NOMO-1 (cell line): ENCODE results near the gene SLC29A3.
"Not testable (repeated sequence)": the region's sequence is repeated elsewhere in the genome, so short reads cannot be mapped to it uniquely, and the experiment has no call there.

Experiments used
- DNase-seq, 2 experiments: peaks; one replicate each; lab custom pipeline; 2025; ENCODE audit not compliant: unreplicated experiment in 2 of 2; lab: John Stamatoyannopoulos, UW

SLC29A3 gene

DNA sequence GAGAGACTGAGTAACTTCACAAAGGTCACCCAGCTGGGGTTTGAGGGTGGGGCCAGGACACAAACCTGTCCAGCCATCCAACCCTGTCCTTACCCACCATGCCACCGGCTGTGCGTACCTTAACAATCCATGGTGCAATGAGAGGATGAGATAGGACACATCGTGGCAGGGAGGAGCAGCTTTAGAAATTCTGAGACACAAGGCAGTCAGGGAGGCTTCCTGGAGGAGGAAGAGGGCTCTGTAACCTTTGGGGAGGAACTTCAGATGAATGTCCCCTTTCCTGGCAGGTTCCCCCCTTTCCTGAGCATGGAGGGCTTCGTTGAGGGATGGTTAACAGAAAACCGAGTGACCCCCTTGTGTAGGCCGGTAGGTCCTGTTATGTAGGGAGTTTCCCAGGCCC is 35.6 kb upstream of the SLC29A3 start:
- no peak for DNase-seq

DNA sequence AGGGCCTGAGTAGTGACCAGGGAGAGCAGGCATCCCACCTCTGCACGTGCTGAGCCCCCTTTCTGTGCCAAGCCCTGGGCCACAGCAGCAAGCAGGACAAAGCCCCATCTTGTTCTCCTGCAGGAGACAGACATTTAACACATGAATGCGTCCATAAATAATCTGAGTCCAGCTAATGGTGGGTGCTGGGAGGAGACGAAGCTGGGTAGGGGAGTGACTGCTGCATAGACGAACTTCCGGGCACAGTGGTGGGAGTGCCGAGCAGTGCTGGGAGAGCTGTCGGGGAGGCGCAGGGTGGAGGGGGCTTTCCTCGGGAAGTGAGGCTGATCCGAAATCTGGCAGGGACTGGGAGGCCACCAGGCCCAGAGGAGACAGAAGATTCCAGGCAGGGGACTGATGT is 35.2 kb upstream of the SLC29A3 start:
- DNase-seq, result no peak

DNA sequence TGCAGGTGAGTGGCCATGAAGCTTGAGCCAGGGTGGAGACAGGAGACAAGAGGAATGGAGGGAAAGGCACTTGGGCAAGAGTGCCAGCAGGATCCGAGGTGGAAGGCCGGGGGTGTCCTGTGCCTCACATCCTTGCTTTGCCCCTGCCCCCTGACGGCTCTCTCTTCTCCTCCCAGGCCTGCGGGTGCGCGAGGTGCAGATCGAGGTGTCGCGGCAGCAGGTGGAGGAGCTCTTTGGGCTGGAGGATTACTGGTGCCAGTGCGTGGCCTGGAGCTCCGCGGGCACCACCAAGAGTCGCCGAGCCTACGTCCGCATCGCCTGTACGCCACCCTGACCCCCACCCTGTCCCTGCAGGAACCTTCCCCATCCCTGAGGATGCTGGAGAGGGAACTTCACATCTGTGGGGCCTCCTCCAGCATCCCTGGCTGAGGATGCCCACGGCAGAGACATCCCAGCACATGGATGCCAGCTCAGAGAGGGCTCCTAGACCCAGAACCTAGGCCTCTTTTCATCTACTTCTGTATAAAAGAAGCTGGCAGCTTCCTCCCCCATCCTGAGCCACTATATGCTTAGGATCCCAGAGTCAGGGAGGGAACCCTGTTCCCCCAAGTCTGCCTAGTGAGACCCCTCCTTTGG is 34.4 kb upstream of the SLC29A3 start:
- no peak for DNase-seq

DNA sequence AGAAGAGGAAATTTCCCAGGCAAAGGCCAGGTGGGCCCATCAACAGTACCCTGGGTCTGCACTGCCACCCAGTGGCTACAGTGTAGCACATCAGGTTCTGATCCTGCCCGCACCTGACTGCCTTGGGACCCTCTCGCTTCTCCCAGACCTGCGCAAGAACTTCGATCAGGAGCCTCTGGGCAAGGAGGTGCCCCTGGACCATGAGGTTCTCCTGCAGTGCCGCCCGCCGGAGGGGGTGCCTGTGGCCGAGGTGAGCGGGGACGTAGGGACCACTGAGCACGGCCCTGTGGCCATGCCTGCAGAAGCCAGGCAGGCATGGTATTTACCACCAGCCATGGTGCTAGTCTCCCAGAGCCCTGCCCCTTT is 33.9 kb upstream of the SLC29A3 start:
- peak in 1 of 2 experiments; percentile 10 for DNase-seq

DNA sequence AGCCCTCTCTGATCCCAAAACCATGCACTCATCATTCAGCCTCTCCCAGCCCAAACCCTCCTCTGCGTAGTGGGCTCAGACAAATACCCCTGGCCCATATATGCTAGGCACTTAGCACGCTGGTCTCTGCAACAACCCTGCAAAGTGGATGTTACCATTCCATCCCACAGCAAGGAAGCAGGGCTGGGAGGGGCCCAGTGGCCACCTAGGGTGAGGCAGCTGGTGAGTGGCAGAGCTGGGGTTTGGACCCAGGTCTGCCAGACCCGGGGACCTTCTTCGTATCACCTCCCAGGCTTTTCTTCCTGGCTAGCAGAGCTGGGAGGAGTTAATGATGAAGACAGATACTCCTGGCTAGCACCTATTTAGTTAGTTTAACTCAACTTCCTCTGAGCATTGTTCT is 33.1 kb upstream of the SLC29A3 start:
- no peak for DNase-seq

DNA sequence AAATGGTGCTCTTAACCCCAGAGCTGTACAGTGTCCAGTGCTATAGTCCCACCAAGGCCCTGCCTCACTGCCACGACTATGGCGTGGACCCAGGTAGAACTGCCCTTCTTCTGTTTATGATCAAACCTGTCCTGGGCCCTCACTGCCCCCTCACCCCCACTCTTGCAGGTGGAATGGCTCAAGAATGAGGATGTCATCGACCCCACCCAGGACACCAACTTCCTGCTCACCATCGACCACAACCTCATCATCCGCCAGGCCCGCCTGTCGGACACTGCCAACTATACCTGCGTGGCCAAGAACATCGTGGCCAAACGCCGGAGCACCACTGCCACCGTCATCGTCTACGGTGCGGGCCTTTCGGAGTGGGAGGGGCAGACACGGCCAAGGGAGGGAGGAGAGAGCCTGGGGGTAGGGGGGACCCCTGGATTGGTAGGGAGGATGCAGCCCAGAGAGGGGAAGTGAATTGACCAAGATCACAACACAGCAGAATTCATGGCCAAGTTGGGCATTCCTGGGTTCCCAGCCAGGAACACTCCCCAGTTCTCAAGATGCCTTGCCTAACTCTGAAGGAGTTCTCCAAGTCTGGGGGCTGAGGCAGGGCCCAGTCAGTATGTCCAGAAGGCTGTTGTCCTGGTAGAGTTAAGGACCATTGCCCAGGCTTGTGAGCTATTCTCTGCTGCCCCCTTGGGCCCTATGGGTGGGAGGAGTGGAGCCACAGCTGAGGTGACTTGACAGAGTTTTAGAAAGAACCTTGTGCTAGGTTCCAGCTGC is 32.4 kb upstream of the SLC29A3 start:
- DNase-seq, result no peak

DNA sequence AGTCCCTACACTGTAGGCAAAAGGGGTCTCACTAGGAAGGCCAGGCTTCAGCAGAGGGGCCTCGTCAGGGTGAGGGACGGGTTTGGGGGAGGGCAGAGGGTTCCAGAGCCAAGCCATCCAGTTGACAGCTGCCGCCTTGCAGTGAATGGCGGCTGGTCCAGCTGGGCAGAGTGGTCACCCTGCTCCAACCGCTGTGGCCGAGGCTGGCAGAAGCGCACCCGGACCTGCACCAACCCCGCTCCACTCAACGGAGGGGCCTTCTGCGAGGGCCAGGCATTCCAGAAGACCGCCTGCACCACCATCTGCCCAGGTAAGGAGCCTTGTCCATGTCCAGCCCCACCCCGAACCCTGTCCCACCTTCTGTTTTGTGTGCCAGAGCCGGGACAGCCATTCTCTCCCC is 31.6 kb upstream of the SLC29A3 start:
- DNase-seq, result no peak

DNA sequence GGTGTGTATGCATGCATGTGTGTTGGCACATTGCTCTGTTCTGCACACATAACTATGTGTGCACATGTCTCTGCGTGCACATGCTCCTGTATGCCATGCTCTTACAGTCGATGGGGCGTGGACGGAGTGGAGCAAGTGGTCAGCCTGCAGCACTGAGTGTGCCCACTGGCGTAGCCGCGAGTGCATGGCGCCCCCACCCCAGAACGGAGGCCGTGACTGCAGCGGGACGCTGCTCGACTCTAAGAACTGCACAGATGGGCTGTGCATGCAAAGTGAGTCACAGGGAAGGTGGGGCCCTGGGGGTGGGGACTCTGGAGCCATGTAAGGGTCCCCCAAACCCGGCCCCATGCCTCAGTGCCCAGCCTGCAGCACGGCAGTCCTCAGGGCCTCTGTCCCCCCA is 30.6 kb upstream of the SLC29A3 start:
- no peak for DNase-seq

DNA sequence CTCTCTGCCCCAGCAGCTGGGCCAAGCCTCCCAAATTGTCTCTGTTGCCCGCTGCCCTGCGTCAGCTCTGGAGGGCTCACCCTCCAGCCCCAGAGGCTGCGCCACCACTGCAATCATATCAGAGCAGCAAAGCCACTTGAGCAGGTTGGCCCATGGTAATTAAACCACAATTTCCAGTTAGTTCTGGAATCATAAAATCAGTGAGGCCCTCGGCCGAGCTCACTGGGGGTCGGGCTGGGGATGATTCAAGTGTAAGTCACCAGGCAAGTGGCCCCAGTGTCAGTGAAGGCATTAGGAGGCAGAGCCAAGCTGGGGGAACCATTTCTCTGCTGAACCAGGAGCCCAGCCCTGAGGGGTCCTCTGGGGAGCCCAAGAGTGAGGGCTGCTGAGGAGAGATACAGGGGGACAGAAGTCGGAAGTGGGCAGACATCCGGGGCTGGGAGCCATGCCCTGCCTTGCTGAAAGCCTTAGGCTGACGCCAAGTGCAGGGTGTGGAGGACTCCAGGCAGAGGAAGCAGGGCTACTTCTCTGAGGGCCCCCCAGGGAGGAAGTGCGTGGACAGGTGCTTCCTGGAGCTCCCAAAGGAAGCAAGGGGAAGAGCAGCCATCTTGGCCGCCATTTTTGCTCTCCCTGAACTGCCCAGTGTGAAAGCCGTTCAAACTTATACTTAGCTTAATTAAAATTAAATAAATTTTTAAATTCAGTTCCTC is 29.5 kb upstream of the SLC29A3 start:
- DNase-seq, result no peak

DNA sequence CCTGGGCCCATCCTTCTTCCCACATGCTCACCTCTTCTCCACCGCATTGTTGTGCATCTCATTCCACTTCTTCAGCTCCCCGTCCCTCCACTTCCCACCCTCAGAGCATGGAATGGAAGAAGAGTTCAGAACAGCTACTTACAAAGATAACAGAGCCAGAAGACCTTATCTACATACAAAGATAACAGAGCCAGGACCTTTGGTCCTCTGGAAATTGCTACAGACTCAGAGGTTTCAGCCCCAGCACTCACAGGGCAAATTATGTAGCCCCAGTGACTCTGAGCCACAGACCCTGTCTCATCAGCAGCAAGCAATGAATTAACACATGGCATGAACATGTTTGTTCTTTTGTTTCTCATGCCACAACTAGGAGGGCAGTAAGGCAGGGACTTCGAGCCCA is 28.7 kb upstream of the SLC29A3 start:
- no peak for DNase-seq

DNA sequence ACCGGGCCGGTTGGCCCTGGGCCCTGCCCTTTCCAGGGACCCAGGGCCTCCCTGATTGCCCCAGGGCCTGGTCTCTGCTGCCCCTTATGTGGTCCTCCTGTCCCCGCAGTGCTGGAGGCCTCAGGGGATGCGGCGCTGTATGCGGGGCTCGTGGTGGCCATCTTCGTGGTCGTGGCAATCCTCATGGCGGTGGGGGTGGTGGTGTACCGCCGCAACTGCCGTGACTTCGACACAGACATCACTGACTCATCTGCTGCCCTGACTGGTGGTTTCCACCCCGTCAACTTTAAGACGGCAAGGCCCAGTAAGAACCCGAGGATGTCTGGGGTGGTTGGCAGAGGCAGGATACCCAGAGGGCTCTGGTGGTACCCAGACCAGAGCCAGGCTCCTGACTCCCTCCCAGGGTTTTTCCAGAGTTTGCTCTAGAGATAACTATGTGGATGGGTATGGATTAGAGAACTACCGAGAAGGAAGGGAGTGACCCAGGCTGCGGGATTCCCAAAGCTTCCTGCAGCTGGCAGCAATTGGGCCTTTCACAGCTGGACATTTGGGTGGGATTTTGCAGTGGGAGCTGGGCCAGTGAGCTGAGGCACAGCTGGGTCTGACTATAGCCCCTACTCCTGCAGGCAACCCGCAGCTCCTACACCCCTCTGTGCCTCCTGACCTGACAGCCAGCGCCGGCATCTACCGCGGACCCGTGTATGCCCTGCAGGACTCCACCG is 28.1 kb upstream of the SLC29A3 start:
- DNase-seq, result no peak

DNA sequence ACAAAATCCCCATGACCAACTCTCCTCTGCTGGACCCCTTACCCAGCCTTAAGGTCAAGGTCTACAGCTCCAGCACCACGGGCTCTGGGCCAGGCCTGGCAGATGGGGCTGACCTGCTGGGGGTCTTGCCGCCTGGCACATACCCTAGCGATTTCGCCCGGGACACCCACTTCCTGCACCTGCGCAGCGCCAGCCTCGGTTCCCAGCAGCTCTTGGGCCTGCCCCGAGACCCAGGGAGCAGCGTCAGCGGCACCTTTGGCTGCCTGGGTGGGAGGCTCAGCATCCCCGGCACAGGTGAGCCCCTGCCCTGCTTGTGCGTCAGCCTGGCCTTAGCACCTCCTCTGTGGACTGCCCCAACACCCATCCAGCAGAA is 27.5 kb upstream of the SLC29A3 start:
- no peak for DNase-seq

DNA sequence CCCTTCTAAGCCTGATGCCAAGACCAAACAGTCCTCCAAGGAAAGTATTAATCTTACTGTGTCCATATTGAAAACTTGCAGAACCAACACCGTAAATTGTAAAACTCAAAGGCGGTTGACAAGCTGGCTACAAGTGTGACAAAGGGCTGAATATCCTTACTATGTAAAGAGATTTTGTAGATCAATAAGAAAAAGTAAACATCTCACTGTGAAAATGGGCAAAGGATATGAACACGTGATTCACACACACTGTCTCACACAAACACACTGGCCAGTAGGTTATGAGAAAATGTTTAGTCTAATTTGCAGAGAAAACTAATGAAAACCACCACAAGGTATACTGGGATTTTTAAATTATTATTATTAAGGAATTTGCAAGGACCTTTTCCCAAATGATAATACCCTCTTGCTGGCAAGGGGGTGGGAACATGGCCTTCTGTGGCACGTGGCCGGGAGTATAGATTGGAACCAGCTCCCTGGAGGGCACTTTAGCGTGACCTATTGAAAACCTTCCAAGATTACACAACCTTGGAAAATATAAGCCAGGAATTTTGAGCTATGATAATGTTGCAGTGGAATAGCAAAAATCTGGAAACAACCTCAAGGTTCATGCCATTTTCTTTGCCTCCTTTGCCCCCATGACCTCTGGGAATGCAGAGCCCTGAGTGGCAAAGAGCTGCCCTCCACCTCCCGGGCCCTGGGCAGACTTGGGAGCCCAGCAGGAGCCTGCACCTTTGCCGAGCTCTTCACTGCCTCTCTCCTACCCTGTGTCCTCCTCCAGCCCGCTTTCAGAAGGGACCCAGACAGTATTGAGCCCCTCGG is 26.2 kb upstream of the SLC29A3 start:
- no peak for DNase-seq

DNA sequence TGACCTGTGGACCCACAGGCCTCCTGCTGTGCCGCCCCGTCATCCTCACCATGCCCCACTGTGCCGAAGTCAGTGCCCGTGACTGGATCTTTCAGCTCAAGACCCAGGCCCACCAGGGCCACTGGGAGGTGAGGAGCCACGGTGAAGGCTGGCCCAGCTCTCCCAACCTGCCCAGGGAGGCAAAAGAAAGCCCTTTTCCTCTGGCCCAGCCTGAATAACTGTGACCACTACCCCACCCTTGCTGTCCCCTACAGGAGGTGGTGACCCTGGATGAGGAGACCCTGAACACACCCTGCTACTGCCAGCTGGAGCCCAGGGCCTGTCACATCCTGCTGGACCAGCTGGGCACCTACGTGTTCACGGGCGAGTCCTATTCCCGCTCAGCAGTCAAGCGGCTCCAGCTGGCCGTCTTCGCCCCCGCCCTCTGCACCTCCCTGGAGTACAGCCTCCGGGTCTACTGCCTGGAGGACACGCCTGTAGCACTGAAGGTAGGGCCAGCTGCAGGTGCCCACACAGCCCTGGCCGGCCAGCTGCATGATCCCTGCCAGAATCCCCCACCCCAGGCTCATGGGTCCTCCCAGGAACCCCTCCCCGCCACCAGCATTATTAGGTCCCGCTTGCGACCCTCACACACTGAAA is 25.5 kb upstream of the SLC29A3 start:
- DNase-seq, result no peak

DNA sequence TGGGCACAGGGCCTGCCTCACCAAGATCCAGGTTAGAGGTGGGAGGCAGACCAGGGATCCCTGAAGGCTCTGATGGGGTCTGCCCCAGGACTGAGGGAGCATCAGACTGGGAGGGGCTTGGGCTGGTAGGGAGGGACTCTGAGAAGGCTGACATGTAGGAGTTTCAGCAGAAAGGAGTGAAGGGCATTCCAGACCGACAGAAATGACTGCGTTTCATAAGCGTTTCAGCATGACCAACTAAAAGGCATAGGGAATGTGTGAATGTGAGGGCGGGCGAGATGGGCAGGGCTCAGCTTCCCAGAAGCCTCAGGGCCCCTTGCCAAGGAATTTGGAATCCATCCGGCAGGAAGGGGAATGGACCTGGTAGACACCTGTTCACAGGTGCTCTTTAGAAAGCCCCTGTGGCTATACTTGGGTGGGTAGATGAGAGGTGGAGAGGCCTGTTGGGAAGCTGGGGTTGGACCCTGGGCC is 24.9 kb upstream of the SLC29A3 start:
- no peak for DNase-seq

DNA sequence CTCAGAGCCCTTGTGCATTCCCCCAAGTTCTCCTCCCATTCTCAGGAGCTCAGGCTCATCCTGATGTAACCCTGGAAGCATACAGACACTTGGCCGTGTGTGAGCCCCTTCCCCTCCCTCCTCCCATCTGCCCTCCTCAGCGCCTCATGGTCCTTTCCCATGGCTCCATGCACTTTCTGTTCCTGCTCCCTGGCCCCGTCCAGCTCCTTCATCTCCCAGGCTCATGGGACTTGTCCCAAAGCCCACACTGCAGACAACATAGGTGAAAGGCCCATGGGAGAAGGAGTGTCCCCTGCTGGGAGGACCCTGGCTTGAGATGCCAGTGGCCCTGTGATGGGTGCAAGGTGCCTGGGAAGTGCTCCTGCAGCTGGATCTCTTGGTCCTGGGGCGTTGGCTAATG is 24.2 kb upstream of the SLC29A3 start:
- DNase-seq, result no peak

DNA sequence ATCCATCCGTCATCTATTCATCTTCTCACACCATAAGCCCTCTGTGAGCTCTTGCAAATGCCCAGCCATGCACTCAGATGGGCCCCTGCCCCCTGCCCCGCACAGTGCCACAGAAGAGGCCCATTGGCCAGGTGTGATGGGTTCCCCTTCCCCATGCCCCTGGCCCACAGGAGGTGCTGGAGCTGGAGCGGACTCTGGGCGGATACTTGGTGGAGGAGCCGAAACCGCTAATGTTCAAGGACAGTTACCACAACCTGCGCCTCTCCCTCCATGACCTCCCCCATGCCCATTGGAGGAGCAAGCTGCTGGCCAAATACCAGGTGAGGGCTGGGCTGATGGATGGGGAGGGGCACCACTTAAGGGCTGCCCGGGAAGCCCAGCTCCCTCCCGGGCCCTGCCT is 23.4 kb upstream of the SLC29A3 start:
- no peak for DNase-seq

DNA sequence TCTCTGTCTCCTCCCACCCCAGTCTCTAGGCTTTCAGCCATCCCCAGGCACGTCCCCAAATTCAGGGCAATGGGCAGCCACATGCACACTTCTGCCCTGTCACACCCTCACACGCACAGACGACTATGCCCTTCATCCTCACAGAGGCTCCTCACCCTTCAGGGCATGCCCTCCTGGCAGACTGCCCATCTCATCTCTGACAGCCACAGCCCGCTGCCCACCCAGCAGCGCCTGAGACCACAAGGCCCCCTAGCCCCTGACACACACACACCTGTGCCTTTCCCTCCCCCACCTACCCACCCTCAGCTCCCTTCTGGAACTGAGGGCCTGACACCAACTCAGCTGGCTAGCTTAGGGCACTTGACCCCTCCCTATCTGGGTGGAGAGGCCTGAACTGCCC is 23.0 kb upstream of the SLC29A3 start:
- DNase-seq, result no peak

DNA sequence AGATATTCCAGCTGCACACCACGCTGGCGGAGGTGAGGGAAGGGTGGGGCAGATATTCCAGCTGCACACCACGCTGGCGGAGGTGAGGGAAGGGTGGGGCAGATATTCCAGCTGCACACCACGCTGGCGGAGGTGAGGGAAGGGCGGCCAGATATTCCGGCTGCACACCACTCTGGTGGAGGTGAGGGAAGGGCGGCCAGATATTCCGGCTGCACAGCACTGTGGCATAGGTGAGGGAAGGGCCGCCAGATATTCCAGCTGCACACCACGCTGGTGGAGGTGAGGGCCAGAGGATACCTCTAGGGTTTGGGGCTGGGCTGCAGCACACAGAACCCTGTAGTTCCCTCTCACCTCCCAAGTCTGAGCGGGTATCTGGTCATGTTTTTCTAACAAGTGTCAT is 22.2 kb upstream of the SLC29A3 start:
- not testable (repeated sequence) for DNase-seq

DNA sequence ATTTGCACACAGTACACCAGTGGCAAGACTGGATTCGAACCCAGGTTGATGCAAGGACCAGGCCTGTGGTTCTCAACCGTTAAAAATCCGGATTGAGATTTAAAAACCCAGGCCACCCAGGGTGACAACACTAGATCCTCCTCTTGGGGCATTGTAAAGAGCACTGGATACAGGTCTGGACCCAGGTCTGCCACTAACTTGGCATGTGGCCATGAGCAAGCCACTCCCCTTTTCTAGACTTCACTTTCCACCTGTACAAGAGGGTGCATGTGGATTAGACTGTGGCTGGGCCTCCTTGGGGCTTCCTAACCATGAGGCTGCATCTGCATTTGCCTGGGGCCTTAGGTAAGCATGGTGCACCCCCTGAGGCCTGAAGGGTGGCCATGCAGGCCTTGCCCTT is 21.7 kb upstream of the SLC29A3 start:
- DNase-seq, result no peak
